Neuronal stem cell (in vitro differentiated cells): ENCODE results near the gene TACC2.

Experiments used
- DNase-seq: peaks from one replicate; pipeline ENCODE4 v3.0.0-alpha.2; 2013; ENCODE audit warnings: low spot score
- H2AFZ ChIP-seq: one replicate; pipeline ENCODE4 v1.6.1; 2013; ENCODE audit warnings: mild to moderate bottlenecking, low read length, inconsistent platforms
- H2AK5ac ChIP-seq: 2 replicates; pipeline ENCODE4 v1.6.1; 2013; ENCODE audit warnings: low read depth, mild to moderate bottlenecking, inconsistent platforms, low read length, moderate library complexity, mixed read lengths
- H2BK120ac ChIP-seq: 2 replicates; pipeline ENCODE4 v1.6.1; 2013; ENCODE audit warnings: low read depth, mild to moderate bottlenecking, inconsistent platforms, low read length, moderate library complexity, mixed read lengths
- H2BK12ac ChIP-seq: one replicate; pipeline ENCODE4 v1.6.1; 2013; ENCODE audit warnings: low read length, inconsistent platforms
- H2BK15ac ChIP-seq: 2 replicates; pipeline ENCODE4 v1.6.1; 2013; ENCODE audit warnings: mild to moderate bottlenecking, low read length, inconsistent platforms, mixed read lengths
- H2BK5ac ChIP-seq: one replicate; pipeline ENCODE4 v1.6.1; 2013; ENCODE audit warnings: inconsistent platforms, mild to moderate bottlenecking, low read length, moderate library complexity
- H3K14ac ChIP-seq: one replicate; pipeline ENCODE4 v1.6.1; 2013; ENCODE audit warnings: low read length, inconsistent platforms
- H3K18ac ChIP-seq: 2 replicates; pipeline ENCODE4 v1.6.1; 2013; ENCODE audit warnings: low read length, inconsistent platforms
- H3K23ac ChIP-seq: 2 replicates; pipeline ENCODE4 v1.6.1; 2013; ENCODE audit warnings: low read depth, mild to moderate bottlenecking, mixed read lengths, low read length, inconsistent platforms; ENCODE audit not compliant: poor library complexity
- H3K27ac ChIP-seq: replicated peaks from 3 replicates; pipeline ENCODE4 v1.5.1; 2013; ENCODE audit warnings: low read length, inconsistent platforms
- H3K27me3 ChIP-seq, 3 experiments: 2 replicates each; pipeline ENCODE4 v1.6.1; 2013; ENCODE audit warnings: low read length in 3 of 3, mild to moderate bottlenecking in 2 of 3, inconsistent platforms in 1 of 3, low read depth in 1 of 3, mixed read lengths in 1 of 3, moderate library complexity in 1 of 3; ENCODE audit not compliant: control insufficient read depth in 3 of 3, insufficient read depth in 3 of 3
- H3K36me3 ChIP-seq, 2 donors: replicated peaks in 1 of 2; 2 replicates each; pipeline ENCODE4 v1.6.1; 2013; ENCODE audit warnings: low read length in 2 of 2; ENCODE audit not compliant: control insufficient read depth in 2 of 2, insufficient read depth in 2 of 2
- H3K4ac ChIP-seq: 2 replicates; pipeline ENCODE4 v1.6.1; 2013; ENCODE audit warnings: inconsistent platforms, mild to moderate bottlenecking, low read length, moderate library complexity
- H3K4me1 ChIP-seq, 2 donors: 1 replicate in 1 of 2; 2 replicates in 1 of 2; pipeline ENCODE4 v1.6.1; 2013; ENCODE audit warnings: low read length in 2 of 2, low read depth in 1 of 2; ENCODE audit not compliant: control insufficient read depth in 2 of 2, insufficient read depth in 1 of 2
- H3K4me2 ChIP-seq: one replicate; pipeline ENCODE4 v1.6.1; 2013; ENCODE audit warnings: mild to moderate bottlenecking, low read length, inconsistent platforms; ENCODE audit not compliant: insufficient read depth, poor library complexity, severe bottlenecking
- H3K4me3 ChIP-seq, 2 donors: 2 replicates each; pipeline ENCODE4 v1.5.1; 2013; ENCODE audit warnings: low read length in 2 of 2, mild to moderate bottlenecking in 2 of 2, inconsistent platforms in 1 of 2, moderate library complexity in 1 of 2
- H3K79me1 ChIP-seq: one replicate; pipeline ENCODE4 v1.6.1; 2013; ENCODE audit warnings: low read depth, mild to moderate bottlenecking, inconsistent platforms, low read length, moderate library complexity
- H3K9ac ChIP-seq: one replicate; pipeline ENCODE4 v1.6.1; 2013; ENCODE audit warnings: mild to moderate bottlenecking, low read depth, low read length, inconsistent platforms; ENCODE audit not compliant: poor library complexity
- H3K9me3 ChIP-seq, 2 donors: replicated peaks in 1 of 2; 2 replicates each; pipeline versions ENCODE3 to v1.6.1; 2013; ENCODE audit warnings: low read length in 2 of 2, mild to moderate bottlenecking in 2 of 2, inconsistent platforms in 1 of 2, low read depth in 1 of 2, mixed read lengths in 1 of 2, moderate library complexity in 1 of 2; ENCODE audit not compliant: control insufficient read depth in 2 of 2, insufficient read depth in 1 of 2
- H4K8ac ChIP-seq: one replicate; pipeline ENCODE4 v1.6.1; 2013; ENCODE audit warnings: low read depth, mild to moderate bottlenecking, inconsistent platforms, low read length, moderate library complexity
- H4K91ac ChIP-seq: one replicate; pipeline ENCODE4 v1.6.1; 2013; ENCODE audit warnings: low read length, low read depth, mild to moderate bottlenecking, inconsistent platforms; ENCODE audit not compliant: poor library complexity
- WGBS, 2 donors: extraction: QIAGEN DNeasy Blood & Tissue Kit; methylation state at CpG; one replicate each; pipeline ENCODE4 v1.1.7; 2013; ENCODE audit warnings: missing lambda C conversion rate in 2 of 2, mixed read lengths in 1 of 2; ENCODE audit not compliant: insufficient read length in 2 of 2, insufficient replicate concordance in 1 of 2; ENCODE audit errors: extremely low coverage in 2 of 2; 5-methylcytosine and 5-hydroxymethylcytosine counted together

TACC2 gene

GRCh38 chr10:122281751-122282150 lies 292.8 kb downstream of the TACC2 start:
- Histone ChIP-seq H2BK120ac (no peak overlapping the region), H3K27me3 (peaks cover 0 to 3% (median 0%) of the 10 kb centered on the region in 3 experiments), H2AFZ (no peak overlapping the region), H3K9me3 (no peaks in the 10 kb centered on the region), H3K4me2 (no peak overlapping the region), H2BK5ac (no peak overlapping the region), H4K91ac (peak overlapping the region; percentile 28), H3K27ac (no peak overlapping the region), H3K18ac (peak overlapping the region; percentile 40), H4K8ac (no peak overlapping the region), H3K4me1 (peaks cover 0 to 2% of the 10 kb centered on the region in 2 donors), H2BK15ac (no peak overlapping the region), H3K23ac (no peak overlapping the region), H3K79me1 (no peaks in the 10 kb centered on the region), H3K9ac (no peak overlapping the region), H3K4me3 (no peak overlapping the region), H2AK5ac (peak overlapping the region; percentile 20), H2BK12ac (no peak overlapping the region), H3K14ac (no peak overlapping the region), H3K36me3 (no peaks in the 10 kb centered on the region), H3K4ac (no peak overlapping the region)
- no CpG with 5 or more reads among the region's 8 CpGs for WGBS, 2 donors
- DNase-seq: no peak

- Histone ChIP-seq H2BK15ac (no peak overlapping the region), H3K4me1 (peaks cover 0 to 4% of the 10 kb centered on the region in 2 donors), H4K8ac (no peak overlapping the region), H3K27me3 (peaks cover 0 to 3% (median 0%) of the 10 kb centered on the region in 3 experiments), H4K91ac (no peak overlapping the region), H2BK12ac (no peak overlapping the region), H2BK120ac (no peak overlapping the region), H3K9ac (no peak overlapping the region), H2AK5ac (peak overlapping the region; percentile 20), H2AFZ (no peak overlapping the region), H3K4ac (no peak overlapping the region), H3K36me3 (no peaks in the 10 kb centered on the region), H3K18ac (peak overlapping the region; percentile 3), H3K27ac (no peak overlapping the region), H3K14ac (no peak overlapping the region), H3K79me1 (no peaks in the 10 kb centered on the region), H3K4me3 (no peak overlapping the region), H3K9me3 (no peaks in the 10 kb centered on the region), H3K4me2 (no peak overlapping the region), H3K23ac (no peak overlapping the region), H2BK5ac (no peak overlapping the region)
- WGBS, 2 donors: no CpG with 5 or more reads among the region's 9 CpGs
- no peak for DNase-seq
Measured at GRCh38 chr10:122282253-122282671, 293.3 kb downstream of the TACC2 start.

GRCh38 chr10:122282909-122283308 lies 293.9 kb downstream of the TACC2 start:
- H3K14ac ChIP-seq: no peak overlapping the region
- no CpG with 5 or more reads among the region's 7 CpGs for WGBS, 2 donors

GRCh38 chr10:122285506-122286444 lies 296.8 kb downstream of the TACC2 start:
- H3K4ac ChIP-seq: no peak overlapping the region
- peaks cover 0 to 3% (median 0%) of the 10 kb centered on the region in 3 experiments for H3K27me3 ChIP-seq
- no peak overlapping the region for H3K23ac ChIP-seq
- H3K18ac ChIP-seq: peak overlapping the region; percentile 13
- H3K27ac ChIP-seq: no peak overlapping the region
- no peaks in the 10 kb centered on the region for H3K9me3 ChIP-seq
- no peak overlapping the region for H2BK12ac ChIP-seq
- H2BK5ac ChIP-seq: no peak overlapping the region
- no peak overlapping the region for H2BK15ac ChIP-seq
- no peak overlapping the region for H3K4me3 ChIP-seq
- H3K14ac ChIP-seq: no peak overlapping the region
- no peak for DNase-seq
- H3K4me1 ChIP-seq: peaks cover 0 to 6% of the 10 kb centered on the region in 2 donors
- no peak overlapping the region for H4K8ac ChIP-seq
- H3K4me2 ChIP-seq: no peak overlapping the region
- WGBS, 2 donors: no CpG with 5 or more reads among the region's 17 CpGs
- H2AK5ac ChIP-seq: peak overlapping the region; percentile 13
- no peak overlapping the region for H2BK120ac ChIP-seq
- no peaks in the 10 kb centered on the region for H3K79me1 ChIP-seq
- H2AFZ ChIP-seq: no peak overlapping the region
- H4K91ac ChIP-seq: no peak overlapping the region
- no peaks in the 10 kb centered on the region for H3K36me3 ChIP-seq
- H3K9ac ChIP-seq: no peak overlapping the region

More at GRCh38 chr10:122282909-122283308, 293.9 kb downstream of the TACC2 start:
- H3K23ac ChIP-seq: no peak overlapping the region
- DNase-seq: no peak
- no peak overlapping the region for H2BK120ac ChIP-seq
- H4K8ac ChIP-seq: no peak overlapping the region
- no peak overlapping the region for H3K27ac ChIP-seq
- no peak overlapping the region for H3K4me2 ChIP-seq
- no peak overlapping the region for H2AFZ ChIP-seq
- no peak overlapping the region for H2AK5ac ChIP-seq
- H2BK12ac ChIP-seq: no peak overlapping the region
- peaks cover 0 to 6% of the 10 kb centered on the region in 2 donors for H3K4me1 ChIP-seq
- H2BK5ac ChIP-seq: no peak overlapping the region
- H3K36me3 ChIP-seq: no peaks in the 10 kb centered on the region
- no peak overlapping the region for H2BK15ac ChIP-seq
- H3K18ac ChIP-seq: no peak overlapping the region
- H3K9me3 ChIP-seq: no peaks in the 10 kb centered on the region
- H3K4ac ChIP-seq: no peak overlapping the region
- no peak overlapping the region for H3K4me3 ChIP-seq
- H3K79me1 ChIP-seq: no peaks in the 10 kb centered on the region
- H3K9ac ChIP-seq: no peak overlapping the region
- peaks cover 0 to 3% (median 0%) of the 10 kb centered on the region in 3 experiments for H3K27me3 ChIP-seq
- no peak overlapping the region for H4K91ac ChIP-seq
